Omental fat pad (tissue), 4 donors: Measurements from ENCODE around the gene CRIM1. TPM values are rescaled to one million over a fixed set of nuclear protein-coding genes. Genes with fewer than 3 reads are reported as not detected.
"Not testable (repeated sequence)": the region's sequence is repeated elsewhere in the genome, so short reads cannot be mapped to it uniquely, and the experiment has no call there.

Experiments used
- ATAC-seq: fragments of 150-250 bp; one replicate; pipeline ENCODE4 v1.9.1; 2016; ENCODE audit warnings: mild to moderate bottlenecking, moderate library complexity; ENCODE audit not compliant: low FRiP score
- DNase-seq: peaks from one replicate; pipeline ENCODE4 v3.0.0-alpha.2; 2019; ENCODE audit warnings: low spot score
- total RNA-seq, 4 donors: library from RNA; depleted of rRNA; stranded (reverse); fragments of >200 nt; gene quantifications; one replicate each; pipeline ENCODE4 v1.1.0, GENCODE V29; 2016
- TF ChIP-seq, protein P1 (sequence below), 3 donors: fragments of 450-650 bp; IDR thresholded peaks; one replicate each; pipeline ENCODE4 v1.5.1; 2016 to 2017; ENCODE audit warnings: antibody characterized with exemption in 3 of 3, mild to moderate bottlenecking in 3 of 3, moderate library complexity in 2 of 3

Gene CRIM1, protein sequence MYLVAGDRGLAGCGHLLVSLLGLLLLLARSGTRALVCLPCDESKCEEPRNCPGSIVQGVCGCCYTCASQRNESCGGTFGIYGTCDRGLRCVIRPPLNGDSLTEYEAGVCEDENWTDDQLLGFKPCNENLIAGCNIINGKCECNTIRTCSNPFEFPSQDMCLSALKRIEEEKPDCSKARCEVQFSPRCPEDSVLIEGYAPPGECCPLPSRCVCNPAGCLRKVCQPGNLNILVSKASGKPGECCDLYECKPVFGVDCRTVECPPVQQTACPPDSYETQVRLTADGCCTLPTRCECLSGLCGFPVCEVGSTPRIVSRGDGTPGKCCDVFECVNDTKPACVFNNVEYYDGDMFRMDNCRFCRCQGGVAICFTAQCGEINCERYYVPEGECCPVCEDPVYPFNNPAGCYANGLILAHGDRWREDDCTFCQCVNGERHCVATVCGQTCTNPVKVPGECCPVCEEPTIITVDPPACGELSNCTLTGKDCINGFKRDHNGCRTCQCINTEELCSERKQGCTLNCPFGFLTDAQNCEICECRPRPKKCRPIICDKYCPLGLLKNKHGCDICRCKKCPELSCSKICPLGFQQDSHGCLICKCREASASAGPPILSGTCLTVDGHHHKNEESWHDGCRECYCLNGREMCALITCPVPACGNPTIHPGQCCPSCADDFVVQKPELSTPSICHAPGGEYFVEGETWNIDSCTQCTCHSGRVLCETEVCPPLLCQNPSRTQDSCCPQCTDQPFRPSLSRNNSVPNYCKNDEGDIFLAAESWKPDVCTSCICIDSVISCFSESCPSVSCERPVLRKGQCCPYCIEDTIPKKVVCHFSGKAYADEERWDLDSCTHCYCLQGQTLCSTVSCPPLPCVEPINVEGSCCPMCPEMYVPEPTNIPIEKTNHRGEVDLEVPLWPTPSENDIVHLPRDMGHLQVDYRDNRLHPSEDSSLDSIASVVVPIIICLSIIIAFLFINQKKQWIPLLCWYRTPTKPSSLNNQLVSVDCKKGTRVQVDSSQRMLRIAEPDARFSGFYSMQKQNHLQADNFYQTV
- 100 to 1,000 TPM; 229 to 252 (median 233) TPM for total RNA-seq

DNA sequence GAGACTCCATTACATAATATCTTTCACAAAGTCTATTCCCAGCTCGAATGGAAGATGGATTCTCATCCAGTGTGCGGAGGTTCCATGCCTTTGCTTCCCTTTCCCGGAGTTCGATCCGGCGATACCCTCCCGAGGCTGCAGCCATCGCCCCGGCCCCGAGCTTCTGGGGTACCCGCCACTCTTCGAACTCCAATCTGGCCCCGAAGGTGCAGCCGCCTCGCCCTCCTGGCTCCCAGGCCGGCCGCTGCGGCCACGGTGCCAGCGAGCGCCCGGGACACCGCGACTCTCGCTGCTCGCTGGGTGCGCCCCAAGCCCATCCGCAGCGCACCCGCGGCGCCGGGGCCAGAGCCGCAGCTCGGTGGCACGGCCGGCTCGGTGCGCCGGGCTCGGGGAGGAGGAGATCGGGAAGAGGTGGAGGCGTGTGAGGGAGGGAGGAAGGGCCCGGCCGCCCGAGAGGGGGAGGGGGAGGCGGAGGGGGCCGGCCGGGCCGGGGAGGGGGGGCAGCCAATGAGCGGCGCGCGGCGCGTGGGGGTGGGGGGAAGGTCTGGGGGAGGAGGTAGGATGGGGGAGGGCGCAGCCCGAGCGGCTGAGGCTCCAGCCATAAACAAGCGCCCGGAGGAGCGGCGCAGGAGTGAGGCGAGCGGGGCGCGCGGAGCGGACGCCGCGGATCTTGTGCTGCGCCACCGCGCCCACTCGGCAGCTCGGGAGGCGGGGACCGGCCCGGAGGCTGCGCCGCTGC is at the start of gene CRIM1:
Gene CRIM1 (plus strand): TSS at position 628 of the 739 bp plus-strand sequence. CDS start 515 bp downstream, outside the sequence.
- TF ChIP-seq, protein P1, sequence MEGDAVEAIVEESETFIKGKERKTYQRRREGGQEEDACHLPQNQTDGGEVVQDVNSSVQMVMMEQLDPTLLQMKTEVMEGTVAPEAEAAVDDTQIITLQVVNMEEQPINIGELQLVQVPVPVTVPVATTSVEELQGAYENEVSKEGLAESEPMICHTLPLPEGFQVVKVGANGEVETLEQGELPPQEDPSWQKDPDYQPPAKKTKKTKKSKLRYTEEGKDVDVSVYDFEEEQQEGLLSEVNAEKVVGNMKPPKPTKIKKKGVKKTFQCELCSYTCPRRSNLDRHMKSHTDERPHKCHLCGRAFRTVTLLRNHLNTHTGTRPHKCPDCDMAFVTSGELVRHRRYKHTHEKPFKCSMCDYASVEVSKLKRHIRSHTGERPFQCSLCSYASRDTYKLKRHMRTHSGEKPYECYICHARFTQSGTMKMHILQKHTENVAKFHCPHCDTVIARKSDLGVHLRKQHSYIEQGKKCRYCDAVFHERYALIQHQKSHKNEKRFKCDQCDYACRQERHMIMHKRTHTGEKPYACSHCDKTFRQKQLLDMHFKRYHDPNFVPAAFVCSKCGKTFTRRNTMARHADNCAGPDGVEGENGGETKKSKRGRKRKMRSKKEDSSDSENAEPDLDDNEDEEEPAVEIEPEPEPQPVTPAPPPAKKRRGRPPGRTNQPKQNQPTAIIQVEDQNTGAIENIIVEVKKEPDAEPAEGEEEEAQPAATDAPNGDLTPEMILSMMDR (IDR thresholded peaks at IDR 0.05), result no peak
- DNase-seq (peak; percentile 49), ATAC-seq (peak; percentile 79)

DNA sequence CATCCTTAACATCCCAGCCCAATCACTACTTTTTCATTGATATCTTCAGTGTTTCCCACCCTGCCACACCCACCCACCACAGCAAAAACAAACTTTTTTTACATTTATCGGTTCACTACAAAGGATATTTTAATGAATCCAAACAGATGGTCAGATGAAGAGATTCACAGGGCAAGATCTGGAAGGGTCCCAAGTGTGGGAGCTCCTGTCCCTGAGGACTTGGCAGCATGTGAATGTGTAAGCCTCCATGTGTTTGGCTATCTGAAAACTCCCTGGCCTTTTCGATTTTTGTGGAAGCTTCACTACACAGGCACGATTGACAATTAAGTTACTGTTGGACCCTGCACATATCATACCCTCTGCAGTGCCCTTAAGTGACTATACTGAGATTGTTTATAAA is 48.1 kb upstream of the CRIM1 start:
- no peak for DNase-seq
- TF ChIP-seq, protein P1 (IDR thresholded peaks at IDR 0.05), result no peak
- no peak for ATAC-seq

DNA sequence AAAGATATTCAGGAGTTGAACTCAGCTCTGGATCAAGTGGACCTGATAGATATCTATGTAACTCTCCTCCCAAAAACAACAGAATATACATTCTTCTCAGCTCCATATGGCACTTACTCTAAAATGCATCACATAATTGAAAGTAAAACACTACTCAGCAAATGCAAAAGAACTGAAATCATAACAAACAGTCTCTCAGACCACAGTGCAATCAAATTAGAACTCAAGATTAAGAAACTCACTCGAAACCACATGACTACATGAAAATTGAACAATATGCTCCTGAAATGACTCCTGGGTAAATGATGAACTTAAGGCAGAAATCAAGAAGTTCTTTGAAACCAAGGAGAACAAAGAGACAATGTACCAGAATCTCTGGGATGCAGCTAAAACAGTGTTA is 45.1 kb upstream of the CRIM1 start:
- not testable (repeated sequence) for DNase-seq, ATAC-seq

DNA sequence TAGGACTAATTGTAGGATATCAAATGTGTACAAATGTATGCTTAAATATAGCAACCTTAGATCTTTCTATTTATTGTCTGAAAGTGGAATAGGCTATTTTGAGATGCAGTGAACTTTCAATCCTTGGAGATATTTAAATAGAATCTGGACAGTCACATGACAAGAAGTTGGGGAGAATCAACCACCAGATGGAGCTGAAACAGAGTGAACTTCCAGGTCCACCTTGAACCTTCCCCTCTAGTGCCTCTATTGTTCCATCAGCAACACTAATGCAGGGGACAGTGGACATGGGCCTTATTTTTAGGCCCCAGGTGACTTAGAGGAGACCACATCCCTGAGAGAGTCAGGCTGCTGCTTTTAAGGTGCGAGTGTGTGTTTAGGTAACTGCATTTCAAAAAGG is 37.0 kb upstream of the CRIM1 start:
- TF ChIP-seq, protein P1 (IDR thresholded peaks at IDR 0.05), result no peak
- DNase-seq (no peak), ATAC-seq (no peak)

DNA sequence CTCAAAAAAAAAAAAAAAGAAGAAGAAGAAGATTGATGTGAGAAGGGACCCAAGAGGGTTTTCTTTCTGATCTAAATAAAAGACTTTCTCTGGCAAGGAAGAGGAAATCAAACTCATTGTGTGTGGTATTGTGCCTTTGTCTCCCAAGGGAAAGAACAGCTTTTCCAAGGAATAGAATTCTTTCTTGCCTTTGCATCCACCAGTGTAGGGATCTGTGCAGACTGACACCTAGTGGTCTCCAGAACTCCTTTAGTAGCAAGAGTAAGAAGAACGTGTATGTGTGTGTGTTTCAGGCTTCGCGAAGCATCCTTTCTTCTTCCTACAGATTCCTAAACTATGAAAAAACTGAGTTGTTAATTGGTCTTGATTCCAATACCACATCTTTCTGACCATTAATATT is 33.5 kb upstream of the CRIM1 start:
- DNase-seq (no peak), ATAC-seq (no peak)
- TF ChIP-seq, protein P1 (IDR thresholded peaks at IDR 0.05), result no peak

DNA sequence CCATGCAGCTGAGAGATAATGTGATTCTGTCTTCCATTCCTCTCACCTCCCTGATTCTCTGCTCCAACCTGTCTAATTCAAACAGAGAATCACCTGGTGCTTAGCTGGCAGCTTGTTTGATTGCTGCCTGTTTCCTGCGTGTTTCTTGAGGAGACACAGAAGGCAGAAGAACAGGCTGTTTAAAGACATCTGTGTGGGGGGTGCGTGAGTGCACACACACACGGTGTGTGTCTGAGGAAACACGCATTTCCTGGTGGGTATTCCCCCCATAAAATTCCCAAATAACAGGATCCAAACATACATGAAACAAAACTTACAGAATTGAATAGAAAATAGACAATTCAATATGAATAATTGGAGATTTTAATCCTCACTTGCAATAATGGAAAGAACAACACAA is 29.3 kb upstream of the CRIM1 start:
- DNase-seq (no peak), ATAC-seq (no peak)
- TF ChIP-seq, protein P1 (IDR thresholded peaks at IDR 0.05), result no peak
